ENCODE results near the gene SLC10A2. TPM values are rescaled to one million over a fixed set of nuclear protein-coding genes. Genes with fewer than 3 reads are reported as not detected.

Gene SLC10A2, protein sequence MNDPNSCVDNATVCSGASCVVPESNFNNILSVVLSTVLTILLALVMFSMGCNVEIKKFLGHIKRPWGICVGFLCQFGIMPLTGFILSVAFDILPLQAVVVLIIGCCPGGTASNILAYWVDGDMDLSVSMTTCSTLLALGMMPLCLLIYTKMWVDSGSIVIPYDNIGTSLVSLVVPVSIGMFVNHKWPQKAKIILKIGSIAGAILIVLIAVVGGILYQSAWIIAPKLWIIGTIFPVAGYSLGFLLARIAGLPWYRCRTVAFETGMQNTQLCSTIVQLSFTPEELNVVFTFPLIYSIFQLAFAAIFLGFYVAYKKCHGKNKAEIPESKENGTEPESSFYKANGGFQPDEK
- total RNA-seq = not detected in 2 replicates

DNA sequence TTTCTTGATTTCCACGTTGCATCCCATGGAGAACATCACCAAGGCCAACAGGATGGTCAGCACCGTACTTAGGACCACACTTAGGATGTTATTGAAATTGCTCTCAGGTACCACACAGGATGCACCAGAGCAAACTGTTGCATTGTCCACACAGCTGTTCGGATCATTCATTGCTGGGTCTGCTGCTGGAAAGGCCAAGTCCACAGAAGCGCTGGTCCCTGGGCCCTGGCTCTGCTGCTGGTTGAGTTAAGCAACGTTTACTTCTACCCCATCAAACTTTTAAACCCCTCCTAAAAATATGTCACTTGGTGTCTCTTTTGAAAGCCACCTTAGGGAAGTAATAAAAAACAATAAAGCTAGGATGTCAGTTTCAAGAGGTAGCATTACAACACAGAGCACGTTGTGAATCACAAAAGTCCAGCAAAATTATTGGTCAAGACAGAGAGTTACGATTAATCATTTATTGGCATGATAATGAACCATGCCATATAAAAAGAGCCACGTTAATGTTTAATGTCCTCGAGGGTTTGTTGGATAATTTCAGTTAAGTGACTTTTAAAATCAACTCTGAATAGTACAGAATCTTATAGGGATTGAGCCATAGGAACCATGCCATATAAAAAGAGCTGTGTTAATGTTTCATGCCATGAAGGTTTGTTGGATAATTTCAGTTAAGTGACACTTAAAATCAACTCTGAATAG, at the start of gene SLC10A2:
Gene SLC10A2 (minus strand): TSS at position 339 of the 702 bp plus-strand sequence. CDS start 168 bp downstream, at position 171.

Other genes with a start within 250 kb of the SLC10A2 start
- gene ERCC5, start 220.4 kb downstream of the SLC10A2 start, total RNA-seq = 68.8 and 80.6 TPM in 2 replicates